DLD1 (cell line): ENCODE measurements around the gene ENPP1.
"Not testable (repeated sequence)": the region's sequence is repeated elsewhere in the genome, so short reads cannot be mapped to it uniquely, and the experiment has no call there.

Source experiments
- in situ Hi-C: cut with HindIII; loops from 2 replicates; pipeline ENCODE4 v1.10.0; 2017; ENCODE audit warnings: low sequenced_read_pairs

The ENPP1 gene

DNA sequence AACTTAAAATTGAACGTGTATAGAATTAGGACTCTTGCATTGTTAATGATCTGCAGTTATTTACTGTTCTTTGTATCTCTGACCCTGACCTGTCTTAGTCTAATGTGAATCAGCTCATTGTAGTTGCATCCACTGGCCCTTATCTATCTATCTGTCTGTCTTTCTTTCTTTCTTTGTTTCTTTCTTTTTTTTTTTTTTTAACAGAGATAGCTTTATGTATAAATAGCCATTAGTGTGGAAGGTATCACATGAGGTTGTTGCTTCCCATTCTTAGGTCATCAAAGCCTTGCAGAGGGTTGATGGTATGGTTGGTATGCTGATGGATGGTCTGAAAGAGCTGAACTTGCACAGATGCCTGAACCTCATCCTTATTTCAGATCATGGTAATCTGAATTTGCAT, 59.9 kb downstream of the ENPP1 start:
- in situ Hi-C loops, result no loop called here

DNA sequence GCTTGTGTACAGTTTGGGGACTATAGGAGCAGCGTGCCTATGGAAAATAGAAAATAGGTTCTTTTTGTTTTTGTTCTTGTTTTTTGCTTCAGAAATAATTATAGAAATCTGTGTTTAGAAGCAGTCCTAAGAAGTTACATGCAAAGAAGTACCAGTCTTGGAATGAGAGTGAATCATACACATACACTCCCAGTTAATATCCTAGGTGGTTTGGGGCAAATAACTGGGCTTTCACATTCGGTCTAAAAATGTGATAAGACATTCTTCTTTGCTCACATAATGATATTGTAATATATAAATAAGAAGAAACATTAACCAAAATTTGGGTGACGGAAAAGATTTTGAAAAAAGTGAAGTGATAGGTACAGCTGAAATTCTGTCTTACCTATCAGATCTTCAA, 61.0 kb downstream of the ENPP1 start:
- in situ Hi-C loops, result no loop called here

DNA sequence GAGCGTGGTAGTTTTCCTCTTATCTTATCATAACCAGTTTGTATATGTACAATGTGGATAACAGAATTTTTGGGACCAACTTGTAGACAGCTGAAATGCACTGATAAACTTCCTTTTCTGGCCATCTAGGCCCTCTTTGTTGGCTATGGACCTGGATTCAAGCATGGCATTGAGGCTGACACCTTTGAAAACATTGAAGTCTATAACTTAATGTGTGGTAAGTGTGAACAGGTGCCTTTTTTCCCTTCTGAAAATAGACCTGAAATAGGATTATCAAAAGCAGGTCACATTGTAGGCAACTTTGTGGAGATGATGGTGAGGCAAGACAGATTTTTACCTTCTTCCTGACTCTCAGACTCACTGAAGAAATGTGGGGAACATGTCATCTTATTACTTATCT, 67.8 kb downstream of the ENPP1 start:
- in situ Hi-C loops, result no loop called here

DNA sequence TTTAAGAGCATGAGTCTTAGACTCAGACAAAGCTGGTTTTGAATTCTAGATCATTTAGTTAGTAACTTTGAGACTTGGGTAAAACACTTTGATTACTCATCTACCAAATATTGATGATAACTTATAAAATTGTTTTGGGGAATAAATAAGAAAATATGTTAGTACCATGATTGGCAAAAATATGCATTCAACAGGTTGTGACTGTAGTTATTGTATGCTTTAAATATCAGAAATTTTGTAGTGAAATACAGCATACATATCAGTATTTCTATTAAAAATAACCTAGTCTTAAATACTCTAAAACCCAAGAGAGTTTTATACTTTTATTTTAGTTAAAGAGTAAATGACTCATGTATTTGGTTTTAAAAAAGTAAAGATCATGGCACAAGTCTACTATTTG, 68.7 kb downstream of the ENPP1 start:
- in situ Hi-C loops, result no loop called here

DNA sequence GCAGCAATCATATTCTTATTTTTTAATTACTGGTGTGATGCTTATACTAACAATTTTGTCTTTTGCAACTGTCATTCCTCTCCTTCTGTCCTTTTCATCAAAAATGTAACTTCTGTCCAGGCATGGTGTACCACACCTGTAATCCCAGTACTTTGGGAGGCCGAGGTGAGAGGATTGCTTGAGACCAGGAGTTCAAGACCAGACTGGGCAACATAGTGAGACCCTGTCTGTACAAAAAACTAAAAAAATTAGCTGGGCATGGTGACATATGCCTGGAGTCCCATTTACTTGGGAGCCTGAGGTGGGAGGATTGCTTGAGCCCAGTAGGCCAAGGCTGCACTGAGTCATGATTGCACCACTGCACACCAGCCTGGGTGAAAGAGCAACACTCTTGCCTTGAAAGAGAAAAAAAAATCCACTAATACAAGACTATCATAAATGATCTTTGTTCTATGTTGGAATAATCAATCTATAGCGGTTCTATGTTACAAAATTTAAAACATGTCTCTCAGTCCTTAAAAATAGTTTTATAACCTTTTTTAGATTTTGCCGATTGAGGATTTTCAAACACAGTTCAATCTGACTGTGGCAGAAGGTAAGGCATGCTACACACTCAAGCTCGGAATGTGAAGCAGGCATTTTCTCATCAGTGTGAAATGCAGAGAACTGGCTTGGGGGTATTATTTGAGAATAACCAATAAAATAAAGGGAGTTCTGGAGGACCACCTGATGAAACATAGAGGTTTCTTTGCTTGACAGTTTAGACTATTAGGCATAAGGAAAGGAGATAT, 70.4 kb downstream of the ENPP1 start:
- in situ Hi-C loops, result no loop called here

DNA sequence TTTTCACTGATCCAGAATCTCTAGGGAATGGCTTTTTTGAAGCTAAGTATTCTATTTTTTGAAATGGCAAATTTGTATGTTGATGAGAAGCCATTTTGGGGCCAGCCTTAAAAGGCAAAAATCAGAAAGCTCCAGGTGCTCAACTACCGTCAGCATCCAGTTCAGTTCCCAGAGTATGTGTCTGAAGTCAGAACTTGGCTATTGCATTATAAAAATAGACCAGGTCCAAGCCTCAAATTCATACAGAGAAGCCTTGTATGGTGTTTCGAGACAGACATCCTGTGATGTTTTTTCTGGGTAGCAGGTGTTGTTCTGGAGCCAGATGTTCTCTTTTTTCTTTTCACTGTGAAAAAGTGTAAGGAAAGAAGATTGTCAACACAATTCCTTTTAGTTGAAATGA, 75.2 kb downstream of the ENPP1 start:
- in situ Hi-C loops, result no loop called here

DNA sequence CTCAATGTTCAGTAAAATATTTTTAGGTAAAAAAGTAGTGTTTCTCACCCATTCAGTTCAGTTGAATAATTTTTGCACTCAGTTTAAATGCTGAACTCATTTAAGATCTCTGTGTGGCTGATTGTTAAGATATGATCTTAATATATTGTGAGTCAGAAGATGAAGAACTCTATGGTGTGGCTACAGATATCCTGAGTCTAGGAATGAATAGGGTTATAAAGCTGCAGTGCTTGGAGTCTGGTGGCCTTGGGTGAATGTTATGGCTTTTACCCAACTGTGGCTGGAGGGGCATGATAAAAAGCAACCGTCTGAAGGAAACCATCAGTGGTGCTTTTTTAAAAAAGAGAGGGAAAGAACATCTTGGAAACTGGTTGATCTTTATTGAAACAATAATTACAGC, 77.4 kb downstream of the ENPP1 start:
- in situ Hi-C loops, result no loop called here

DNA sequence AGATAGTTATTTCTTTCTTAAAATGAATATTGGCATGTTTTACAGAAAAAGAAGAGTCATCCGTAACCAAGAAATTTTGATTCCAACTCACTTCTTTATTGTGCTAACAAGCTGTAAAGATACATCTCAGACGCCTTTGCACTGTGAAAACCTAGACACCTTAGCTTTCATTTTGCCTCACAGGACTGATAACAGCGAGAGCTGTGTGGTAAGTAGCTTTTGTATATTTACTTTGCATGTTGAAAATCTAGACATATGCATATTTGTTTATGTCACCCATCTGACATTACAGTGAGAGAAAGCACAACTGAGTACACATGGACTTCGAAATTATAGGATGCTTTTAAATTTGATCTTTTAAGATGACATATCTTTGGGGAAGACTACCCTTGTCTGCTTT, 78.7 kb downstream of the ENPP1 start:
- in situ Hi-C loops, result no loop called here

DNA sequence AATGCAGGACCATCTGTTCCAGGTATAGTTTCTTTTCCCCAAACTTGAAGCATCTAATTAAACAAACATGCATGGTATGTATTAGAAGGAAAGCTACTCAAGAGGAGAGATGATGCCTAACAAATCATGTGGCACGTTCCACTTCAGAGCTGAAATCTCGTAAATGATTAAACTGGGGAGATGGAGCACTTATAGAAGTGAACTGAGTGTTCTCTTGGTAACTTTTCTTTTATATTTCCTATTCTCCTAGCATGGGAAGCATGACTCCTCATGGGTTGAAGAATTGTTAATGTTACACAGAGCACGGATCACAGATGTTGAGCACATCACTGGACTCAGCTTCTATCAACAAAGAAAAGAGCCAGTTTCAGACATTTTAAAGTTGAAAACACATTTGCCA, 82.3 kb downstream of the ENPP1 start:
- in situ Hi-C loops, result no loop called here

GRCh38 chr6:131893198-131893597, 85.4 kb downstream of the ENPP1 start:
- in situ Hi-C loops, result no loop called here

DNA sequence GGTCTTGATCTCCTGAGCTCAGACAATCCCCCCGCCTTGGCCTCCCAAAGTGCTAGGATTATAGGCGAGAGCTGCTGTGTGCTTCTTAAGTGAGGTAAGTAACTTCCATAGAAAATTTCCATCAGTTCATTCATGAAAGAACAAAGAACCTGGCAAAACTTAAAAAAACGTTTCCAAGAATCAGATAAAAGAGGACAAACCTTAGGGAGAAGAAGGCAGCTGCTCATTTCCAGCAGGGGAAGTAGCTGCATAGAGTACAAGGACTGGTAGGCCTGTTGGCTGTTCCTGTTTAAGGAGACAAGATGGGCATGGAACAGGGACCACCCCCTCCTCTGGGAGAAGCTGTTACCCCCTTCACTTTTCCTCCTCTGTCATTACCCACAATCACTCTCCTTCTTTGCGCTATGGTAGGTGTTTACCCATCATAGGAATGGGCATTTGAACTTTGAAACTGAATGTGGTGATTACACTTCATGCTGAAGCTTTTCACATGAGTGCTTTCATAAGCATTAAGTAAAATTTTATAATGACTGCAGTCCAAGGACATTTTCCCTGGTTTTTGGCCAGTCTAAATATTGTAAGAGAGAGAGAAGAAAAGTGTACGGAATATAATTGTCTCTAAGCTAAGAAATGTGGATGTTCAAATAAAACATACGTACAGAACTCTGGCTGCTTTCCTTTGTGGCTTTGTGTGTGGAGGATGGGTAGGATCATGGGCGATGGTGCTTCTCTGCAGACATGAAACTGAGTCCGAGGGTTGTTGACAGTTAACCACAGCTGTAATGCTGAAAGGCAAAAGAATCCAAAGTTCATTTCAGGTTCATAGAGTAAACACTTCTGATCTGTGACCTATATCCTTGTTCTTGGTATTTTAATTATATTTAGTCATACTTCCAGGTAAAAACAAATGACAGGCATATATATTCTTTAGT, 86.9 kb downstream of the ENPP1 start:
- in situ Hi-C loops, result no loop called here

- in situ Hi-C loops, result no loop called here
Measured at GRCh38 chr6:131897050-131897435, 89.2 kb downstream of the ENPP1 start.

DNA sequence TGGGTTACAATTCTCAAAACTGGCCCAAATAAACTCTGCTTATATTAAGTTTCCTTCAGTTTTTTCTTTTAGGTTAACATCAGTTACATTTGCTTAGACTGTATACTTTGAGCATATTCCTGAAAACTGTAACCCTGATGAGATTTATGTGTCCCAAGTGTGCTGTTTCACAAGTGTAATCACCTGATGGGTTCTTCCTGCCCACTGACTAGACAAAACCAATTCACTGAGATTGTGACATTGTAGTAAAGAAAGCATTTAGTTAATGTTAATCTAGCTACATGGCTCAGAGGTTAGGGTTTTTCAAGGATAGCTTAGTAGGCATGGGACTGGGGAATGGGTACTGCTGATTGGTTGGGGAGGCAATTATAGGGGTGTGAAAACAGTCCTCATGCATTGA, 89.8 kb downstream of the ENPP1 start:
- in situ Hi-C loops, result no loop called here

DNA sequence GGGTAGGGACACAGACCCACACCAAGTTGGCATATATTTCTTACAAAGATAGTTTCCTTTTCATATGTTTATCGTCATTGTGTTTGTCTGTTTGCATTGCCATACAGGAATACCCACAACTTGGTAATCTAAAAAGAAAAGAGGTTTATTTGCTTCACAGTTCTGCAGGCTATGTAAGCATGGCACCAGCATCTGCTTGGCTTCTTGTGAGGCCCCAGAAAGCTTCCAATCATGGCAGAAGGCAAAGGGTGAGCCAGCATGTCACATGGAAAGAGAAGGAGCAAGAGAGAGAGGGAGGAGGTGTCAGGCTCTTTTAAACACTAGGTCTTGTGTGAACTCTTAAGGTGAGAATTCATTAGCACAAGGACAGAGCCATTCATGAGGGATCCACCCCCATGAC, 90.9 kb downstream of the ENPP1 start:
- in situ Hi-C loops, result no loop called here

- in situ Hi-C loops, result no loop called here
Measured at GRCh38 chr6:131900231-131900630, 92.4 kb downstream of the ENPP1 start.

GRCh38 chr6:131901326-131901873, 93.6 kb downstream of the ENPP1 start:
- in situ Hi-C loops, result not testable (repeated sequence)

DNA sequence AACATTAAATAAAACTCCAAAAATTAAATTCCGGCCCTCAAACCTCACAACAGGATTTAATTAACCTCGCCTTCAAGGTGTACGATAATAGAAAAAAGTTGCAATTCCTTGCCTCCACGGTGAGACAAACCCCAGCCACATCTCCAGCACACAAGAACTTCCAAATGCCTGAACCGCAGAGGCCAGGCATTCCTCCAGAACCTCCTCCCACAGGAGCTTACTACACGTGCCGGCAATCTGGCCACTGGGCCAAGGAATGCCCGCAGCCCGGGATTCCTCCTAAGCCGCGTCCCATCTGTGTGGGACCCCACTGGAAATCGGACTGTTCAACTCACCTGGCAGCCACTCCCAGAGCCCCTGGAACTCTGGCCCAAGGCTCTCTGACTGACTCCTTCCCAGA, 95.9 kb downstream of the ENPP1 start:
- in situ Hi-C loops, result not testable (repeated sequence)

DNA sequence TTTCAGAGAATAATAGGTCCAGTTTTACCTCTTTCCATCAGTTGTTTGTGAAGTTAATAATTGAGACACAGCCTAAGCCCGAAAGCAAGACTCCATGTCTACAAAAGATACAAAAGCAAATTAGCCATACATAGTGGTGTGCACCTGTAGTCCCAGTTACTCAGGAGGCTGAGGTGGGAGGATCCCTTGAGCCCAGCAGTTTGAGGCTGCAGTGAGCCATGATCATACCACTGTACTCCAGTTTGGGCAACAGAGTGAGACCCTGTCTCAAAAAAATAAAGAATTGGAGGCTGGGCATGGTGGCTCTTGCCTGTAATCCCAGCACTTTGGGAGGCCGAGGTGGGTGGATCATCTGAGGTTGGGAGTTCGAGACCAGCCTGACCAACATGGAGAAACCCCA, 101.0 kb downstream of the ENPP1 start:
- in situ Hi-C loops, result not testable (repeated sequence)

DNA sequence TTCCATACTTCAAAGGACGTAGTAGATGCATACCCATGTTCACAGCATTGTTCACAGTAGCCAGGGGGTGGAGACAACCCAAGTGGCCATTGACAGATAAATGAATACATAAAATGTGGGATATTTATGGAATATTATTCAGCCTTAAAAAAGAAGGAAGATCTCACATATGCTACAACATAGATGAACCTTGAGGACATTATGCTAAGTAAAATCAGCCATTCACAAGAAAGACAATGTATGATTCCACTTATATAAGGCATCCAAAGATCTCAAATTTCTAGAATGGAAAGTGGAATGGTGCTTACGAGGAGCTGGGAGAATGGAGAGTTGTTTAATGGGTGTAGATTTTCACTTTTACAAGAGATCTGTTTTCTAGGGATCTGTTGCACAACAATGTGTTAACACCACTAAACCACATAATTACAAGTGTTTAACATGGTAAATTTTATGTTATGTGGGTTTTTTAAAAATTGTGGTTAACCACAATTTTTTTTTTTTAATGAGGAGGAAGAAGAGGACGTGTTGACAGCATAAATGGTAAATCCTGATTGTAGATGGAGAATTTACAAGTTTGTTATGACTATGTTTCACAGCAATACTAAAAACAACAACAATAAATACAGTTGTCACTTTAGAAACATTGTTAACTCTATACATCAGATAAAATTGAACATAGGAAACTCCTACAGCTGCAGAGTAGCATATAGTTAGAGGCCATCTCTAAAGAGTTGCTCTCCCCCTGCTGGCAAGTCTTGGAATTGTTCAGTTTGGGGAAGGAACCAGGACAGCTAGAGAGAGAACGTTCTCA, 101.8 kb downstream of the ENPP1 start:
- in situ Hi-C loops, result no loop called here

DNA sequence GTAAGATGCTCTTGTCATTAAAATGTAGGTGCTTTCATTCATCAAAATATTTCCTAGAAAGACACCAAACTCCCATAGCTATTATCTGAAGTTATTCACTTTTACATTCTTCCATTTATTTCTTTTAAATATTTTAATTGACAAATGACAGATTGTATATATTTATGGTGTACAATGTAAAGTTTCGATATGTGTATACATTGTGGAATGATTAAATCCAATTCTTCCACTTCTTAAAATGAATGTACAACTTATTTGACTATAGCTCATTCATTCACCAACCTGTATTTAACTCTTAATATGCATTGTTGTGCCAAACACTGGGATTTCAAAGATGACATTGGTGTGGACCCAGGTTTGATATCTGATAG, 102.4 kb downstream of the ENPP1 start:
- in situ Hi-C loops, result no loop called here

DNA sequence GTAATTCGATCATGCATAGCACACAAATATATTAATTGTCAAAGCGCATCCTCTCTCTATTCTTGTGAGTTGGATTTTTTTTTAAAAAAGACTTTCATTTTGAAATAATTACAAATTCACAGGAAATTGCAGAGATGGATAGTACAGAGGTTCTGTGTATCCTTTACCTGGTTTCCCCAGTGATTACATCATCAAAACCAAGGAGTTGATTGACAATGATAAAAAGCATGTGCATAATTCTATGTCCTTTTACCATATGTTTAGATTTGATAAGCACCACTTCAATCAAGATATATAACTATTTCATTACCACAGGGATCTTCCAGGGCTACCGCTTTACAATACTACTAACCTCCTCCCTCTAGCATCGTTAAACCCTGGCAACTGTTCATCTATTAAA, 103.1 kb downstream of the ENPP1 start:
- in situ Hi-C loops, result no loop called here
